A549 (cell line): ENCODE results near the gene NDUFS2. TPM values are rescaled to one million over a fixed set of nuclear protein-coding genes. Genes with fewer than 3 reads are reported as not detected.

Experiments
- ATAC-seq, 2 experiments: fragments of 200-7000 bp in 1 of 2; fragments of >200 bp in 1 of 2; cut with Nextera tagmentation in 1 of 2; cut with Tn5 transposase in 1 of 2; 3 replicates each; pipeline versions ENCODE4 v1.8.0 to v1.9.1; 2018 to 2020; ENCODE audit warnings: mild to moderate bottlenecking in 1 of 2, moderate library complexity in 1 of 2
- CTCF ChIA-PET: fragments of 300-600 bp; sonication (Branson Sonifier 250); formaldehyde crosslinking; extraction: SDS; loops from one replicate; lab custom pipeline; 2021; ENCODE audit warnings: antibody characterized with exemption, inconsistent platforms; lab: Yijun Ruan, JAX
- POLR2A ChIA-PET: fragments of 350-600 bp; formaldehyde crosslinking; extraction: SDS; loops from one replicate; lab custom pipeline; 2021; ENCODE audit warnings: antibody characterized with exemption, inconsistent platforms; lab: Yijun Ruan, JAX
- DNase-seq, 2 experiments: peaks; one replicate each; pipeline versions ENCODE4 v3.0.0 to v3.0.0-alpha.2; 2011 to 2016; ENCODE audit warnings: low read depth in 1 of 2, low spot score in 1 of 2
- FAIRE-seq: peaks from 2 replicates; lab custom pipeline; 2011; peaks lifted over from hg19 to GRCh38; lab: Jason Lieb, UNC
- H3K27ac ChIP-seq, 2 experiments: fragments of >200 bp; sonication (Bioruptor Twin); formaldehyde crosslinking; 3 replicates each; pipeline ENCODE4 v1.5.1; 2016 to 2017
- H3K4me1 ChIP-seq: fragments of >200 bp; sonication (Bioruptor Twin); formaldehyde crosslinking; 3 replicates; pipeline ENCODE4 v1.6.1; 2016
- H3K4me2 ChIP-seq: fragments of >200 bp; sonication (Bioruptor Twin); formaldehyde crosslinking; 3 replicates; pipeline ENCODE4 v1.6.1; 2016
- H3K4me3 ChIP-seq: fragments of >200 bp; sonication (Bioruptor Twin); formaldehyde crosslinking; 3 replicates; pipeline ENCODE4 v1.5.1; 2016
- H3K9me3 ChIP-seq: fragments of >200 bp; sonication (Bioruptor Twin); formaldehyde crosslinking; 3 replicates; pipeline ENCODE4 v1.6.1; 2016
- CBX8 ChIP-seq: fragments of 200-600 bp; sonication (generic); IDR thresholded peaks from 2 replicates; pipeline ENCODE4 v1.6.1; 2016
- CEBPB ChIP-seq, 2 experiments: fragments of >200 bp in 1 of 2; sonication (Bioruptor Twin) in 1 of 2; formaldehyde crosslinking in 1 of 2; IDR thresholded peaks; 2 replicates each; pipeline ENCODE4 v1.6.1; 2012 to 2016
- CHD2 ChIP-seq: fragments of 150-350 bp; IDR thresholded peaks from 2 replicates; pipeline ENCODE4 v1.6.1; 2014; ENCODE audit warnings: low read length; ENCODE audit not compliant: partially characterized antibody
- EHF ChIP-seq: fragments of 250-450 bp; sonication (Bioruptor Pico); IDR thresholded peaks from 2 replicates; pipeline ENCODE4 v1.5.0; 2020; ENCODE audit warnings: mild to moderate bottlenecking
- EHMT2 ChIP-seq: fragments of 200-600 bp; sonication (generic); IDR thresholded peaks from 2 replicates; pipeline ENCODE4 v1.6.1; 2016; ENCODE audit warnings: antibody characterized with exemption, low read depth, mild to moderate bottlenecking, moderate library complexity
- EP300 ChIP-seq, 2 experiments: fragments of >200 bp; sonication (Bioruptor Twin); formaldehyde crosslinking; IDR thresholded peaks; 2 replicates in 1 of 2; 3 replicates in 1 of 2; pipeline ENCODE4 v1.6.1; 2016 to 2017
- FOSB ChIP-seq: fragments of 250-450 bp; sonication (Bioruptor Pico); IDR thresholded peaks from 2 replicates; pipeline ENCODE4 v1.5.0; 2020; ENCODE audit warnings: mild to moderate bottlenecking, moderate library complexity
- FOSL2 ChIP-seq, 2 experiments: fragments of 450-650 bp in 1 of 2; fragments of >200 bp in 1 of 2; sonication (Bioruptor Twin) in 1 of 2; formaldehyde crosslinking; IDR thresholded peaks; 2 replicates each; pipeline versions ENCODE4 v1.5.0 to v1.6.1; 2016 to 2020; ENCODE audit warnings: mild to moderate bottlenecking in 1 of 2, moderate library complexity in 1 of 2
- HEYL ChIP-seq: fragments of 250-450 bp; sonication (Bioruptor Pico); IDR thresholded peaks from 2 replicates; pipeline ENCODE4 v1.8.0; 2021; ENCODE audit warnings: mild to moderate bottlenecking, moderate library complexity
- HOXA7 ChIP-seq: fragments of 250-450 bp; sonication (Bioruptor Pico); IDR thresholded peaks from 2 replicates; pipeline ENCODE4 v1.5.0; 2020; ENCODE audit warnings: mild to moderate bottlenecking, moderate library complexity
- JUN ChIP-seq, 2 experiments: fragments of >200 bp; sonication (Bioruptor Twin); formaldehyde crosslinking; IDR thresholded peaks; 2 replicates in 1 of 2; 3 replicates in 1 of 2; pipeline ENCODE4 v1.6.1; 2016 to 2017
- NFE2L2 ChIP-seq: fragments of 150-350 bp; conservative IDR thresholded peaks from 2 replicates; pipeline ENCODE4 v1.6.1; 2014; ENCODE audit warnings: low read length
- NR3C1 ChIP-seq: fragments of >200 bp; sonication (Bioruptor Twin); formaldehyde crosslinking; IDR thresholded peaks from 3 replicates; pipeline ENCODE4 v1.6.1; 2017
- POLR2A ChIP-seq: IDR thresholded peaks from 2 replicates; pipeline ENCODE4 v1.6.1; 2012; ENCODE audit warnings: mild to moderate bottlenecking, low read length
- RCOR1 ChIP-seq: fragments of 150-350 bp; IDR thresholded peaks from 2 replicates; pipeline ENCODE4 v1.6.1; 2014; ENCODE audit warnings: antibody characterized with exemption, low read length, low read depth
- RFX5 ChIP-seq: fragments of 450-650 bp; IDR thresholded peaks from 2 replicates; pipeline ENCODE4 v1.7.1; 2014; ENCODE audit warnings: antibody characterized with exemption, mild to moderate bottlenecking, moderate library complexity
- SREBF2 ChIP-seq: fragments of 450-650 bp; IDR thresholded peaks from 2 replicates; pipeline ENCODE4 v1.6.1; 2014; ENCODE audit warnings: mild to moderate bottlenecking, moderate library complexity
- ZC3H11A ChIP-seq: fragments of 450-650 bp; IDR thresholded peaks from 2 replicates; pipeline ENCODE4 v1.6.1; 2014; ENCODE audit warnings: antibody characterized with exemption, mild to moderate bottlenecking
- WGBS: methylation state at CpG from one replicate; pipeline ENCODE4 v1.1.6; 2017; ENCODE audit errors: missing lambda C conversion rate; 5-methylcytosine and 5-hydroxymethylcytosine counted together
- polyA plus RNA-seq, 4 experiments: library from polyadenylated mRNA; depleted of rRNA in 3 of 4; stranded (reverse); fragments of >200 nt; fragmentation: RNase III in 1 of 4; extraction: RNeasy Plus Mini Kit Qiagen cat#74134 plus additional on column Dnase treatment in 1 of 4; gene quantifications; 2 replicates in 3 of 4; 3 replicates in 1 of 4; pipeline ENCODE4 v1.2.3, GENCODE V29; 2011 to 2017
- TF ChIP-seq, protein P1 (sequence below): fragments of 200-600 bp; sonication (generic); IDR thresholded peaks from 2 replicates; pipeline ENCODE4 v1.6.1; 2016; ENCODE audit warnings: antibody characterized with exemption, mild to moderate bottlenecking, moderate library complexity
- TF ChIP-seq, protein P2 (sequence below): fragments of >200 bp; sonication (Bioruptor Twin); formaldehyde crosslinking; IDR thresholded peaks from 3 replicates; pipeline ENCODE4 v1.6.1; 2016
- TF ChIP-seq, protein P3 (sequence below): fragments of >200 bp; sonication (Bioruptor Twin); formaldehyde crosslinking; IDR thresholded peaks from 2 replicates; pipeline ENCODE4 v1.6.1; 2016
- TF ChIP-seq, protein P4 (sequence below): fragments of 450-650 bp; IDR thresholded peaks from 2 replicates; pipeline ENCODE4 v1.6.1; 2014; ENCODE audit warnings: antibody characterized with exemption
- TF ChIP-seq, protein P5 (sequence below): fragments of 250-450 bp; sonication (Bioruptor Pico); IDR thresholded peaks from 2 replicates; pipeline ENCODE4 v1.5.0; 2021; ENCODE audit warnings: mild to moderate bottlenecking, moderate library complexity, borderline replicate concordance
- TF ChIP-seq, protein P6 (sequence below): IDR thresholded peaks from 2 replicates; pipeline ENCODE4 v1.6.1; 2012; ENCODE audit warnings: low read depth, borderline replicate concordance

Gene NDUFS2
- polyA plus RNA-seq, 2 of the 4 experiments (the other 2 are of a cell fraction), result 142 to 144 TPM

DNA sequence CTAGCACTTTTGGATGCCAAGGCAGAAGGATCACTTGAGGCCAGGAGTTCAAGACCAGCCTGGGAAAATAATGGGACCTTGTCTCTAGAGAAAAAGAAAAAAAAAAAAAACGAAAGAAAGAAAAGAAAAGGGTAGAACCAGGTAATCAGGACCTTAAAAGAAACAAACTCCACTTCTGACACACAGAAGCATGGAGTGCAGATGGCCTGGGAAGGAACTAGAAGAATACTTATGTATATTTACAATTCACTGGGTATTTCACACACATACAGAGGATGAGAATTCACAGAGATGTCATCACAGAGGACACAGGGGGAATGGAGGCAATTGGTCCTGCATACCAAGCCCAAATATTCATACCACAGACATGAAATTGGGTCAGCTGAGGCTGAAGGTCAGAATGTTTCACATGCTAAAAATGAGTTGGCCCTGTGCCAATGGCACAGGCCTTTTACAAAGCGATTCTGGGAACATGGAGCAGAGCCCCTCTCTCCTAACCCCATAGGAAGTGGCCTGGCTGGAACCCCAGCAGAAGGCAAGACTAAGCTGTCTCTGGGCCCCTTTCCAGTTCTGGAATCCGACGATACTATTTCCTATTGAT lies 29.3 kb upstream of the NDUFS2 start:
- no peak overlapping the region for H3K4me3 ChIP-seq
- FAIRE-seq (no peak), ATAC-seq (no peak), DNase-seq (no peak)
- ChIA-PET POLR2A (no interaction called here), CTCF (interaction anchor here (3.2 kb wide), 1 partner anchor 19 kb away, joined by 14 read pairs; no protein-coding TSS in a partner anchor)
- H3K9me3 ChIP-seq, result no peaks in the 10 kb centered on the region
- no peak overlapping the region for H3K27ac ChIP-seq
- 85% methylated on average over 4 of the region's 4 CpGs for WGBS
- peaks cover 10% of the 10 kb centered on the region; the same call in 2 of the 3 replicates for H3K4me1 ChIP-seq
- no peak for TF ChIP-seq CHD2
- no peak for TF ChIP-seq EHF (CRISPR knock-in tag)
- TF ChIP-seq, protein P1, sequence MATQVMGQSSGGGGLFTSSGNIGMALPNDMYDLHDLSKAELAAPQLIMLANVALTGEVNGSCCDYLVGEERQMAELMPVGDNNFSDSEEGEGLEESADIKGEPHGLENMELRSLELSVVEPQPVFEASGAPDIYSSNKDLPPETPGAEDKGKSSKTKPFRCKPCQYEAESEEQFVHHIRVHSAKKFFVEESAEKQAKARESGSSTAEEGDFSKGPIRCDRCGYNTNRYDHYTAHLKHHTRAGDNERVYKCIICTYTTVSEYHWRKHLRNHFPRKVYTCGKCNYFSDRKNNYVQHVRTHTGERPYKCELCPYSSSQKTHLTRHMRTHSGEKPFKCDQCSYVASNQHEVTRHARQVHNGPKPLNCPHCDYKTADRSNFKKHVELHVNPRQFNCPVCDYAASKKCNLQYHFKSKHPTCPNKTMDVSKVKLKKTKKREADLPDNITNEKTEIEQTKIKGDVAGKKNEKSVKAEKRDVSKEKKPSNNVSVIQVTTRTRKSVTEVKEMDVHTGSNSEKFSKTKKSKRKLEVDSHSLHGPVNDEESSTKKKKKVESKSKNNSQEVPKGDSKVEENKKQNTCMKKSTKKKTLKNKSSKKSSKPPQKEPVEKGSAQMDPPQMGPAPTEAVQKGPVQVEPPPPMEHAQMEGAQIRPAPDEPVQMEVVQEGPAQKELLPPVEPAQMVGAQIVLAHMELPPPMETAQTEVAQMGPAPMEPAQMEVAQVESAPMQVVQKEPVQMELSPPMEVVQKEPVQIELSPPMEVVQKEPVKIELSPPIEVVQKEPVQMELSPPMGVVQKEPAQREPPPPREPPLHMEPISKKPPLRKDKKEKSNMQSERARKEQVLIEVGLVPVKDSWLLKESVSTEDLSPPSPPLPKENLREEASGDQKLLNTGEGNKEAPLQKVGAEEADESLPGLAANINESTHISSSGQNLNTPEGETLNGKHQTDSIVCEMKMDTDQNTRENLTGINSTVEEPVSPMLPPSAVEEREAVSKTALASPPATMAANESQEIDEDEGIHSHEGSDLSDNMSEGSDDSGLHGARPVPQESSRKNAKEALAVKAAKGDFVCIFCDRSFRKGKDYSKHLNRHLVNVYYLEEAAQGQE, result no peak
- TF ChIP-seq FOSL2 (IDR thresholded peaks at IDR 0.05), result no peak
- no peak for TF ChIP-seq FOSL2 (CRISPR knock-in tag; IDR thresholded peaks at IDR 0.05)
- TF ChIP-seq POLR2A, result no peak
- TF ChIP-seq CBX8, result no peak
- TF ChIP-seq NFE2L2, result no peak
- TF ChIP-seq EHMT2, result no peak
- TF ChIP-seq HOXA7 (CRISPR knock-in tag), result no peak
- TF ChIP-seq, protein P2, sequence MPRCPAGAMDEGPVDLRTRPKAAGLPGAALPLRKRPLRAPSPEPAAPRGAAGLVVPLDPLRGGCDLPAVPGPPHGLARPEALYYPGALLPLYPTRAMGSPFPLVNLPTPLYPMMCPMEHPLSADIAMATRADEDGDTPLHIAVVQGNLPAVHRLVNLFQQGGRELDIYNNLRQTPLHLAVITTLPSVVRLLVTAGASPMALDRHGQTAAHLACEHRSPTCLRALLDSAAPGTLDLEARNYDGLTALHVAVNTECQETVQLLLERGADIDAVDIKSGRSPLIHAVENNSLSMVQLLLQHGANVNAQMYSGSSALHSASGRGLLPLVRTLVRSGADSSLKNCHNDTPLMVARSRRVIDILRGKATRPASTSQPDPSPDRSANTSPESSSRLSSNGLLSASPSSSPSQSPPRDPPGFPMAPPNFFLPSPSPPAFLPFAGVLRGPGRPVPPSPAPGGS, result no peak
- TF ChIP-seq ZC3H11A, result no peak
- no peak for TF ChIP-seq JUN (IDR thresholded peaks at IDR 0.05)
- TF ChIP-seq, protein P3, sequence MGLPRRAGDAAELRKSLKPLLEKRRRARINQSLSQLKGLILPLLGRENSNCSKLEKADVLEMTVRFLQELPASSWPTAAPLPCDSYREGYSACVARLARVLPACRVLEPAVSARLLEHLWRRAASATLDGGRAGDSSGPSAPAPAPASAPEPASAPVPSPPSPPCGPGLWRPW, result no peak
- TF ChIP-seq NR3C1, result no peak
- TF ChIP-seq, protein P4, sequence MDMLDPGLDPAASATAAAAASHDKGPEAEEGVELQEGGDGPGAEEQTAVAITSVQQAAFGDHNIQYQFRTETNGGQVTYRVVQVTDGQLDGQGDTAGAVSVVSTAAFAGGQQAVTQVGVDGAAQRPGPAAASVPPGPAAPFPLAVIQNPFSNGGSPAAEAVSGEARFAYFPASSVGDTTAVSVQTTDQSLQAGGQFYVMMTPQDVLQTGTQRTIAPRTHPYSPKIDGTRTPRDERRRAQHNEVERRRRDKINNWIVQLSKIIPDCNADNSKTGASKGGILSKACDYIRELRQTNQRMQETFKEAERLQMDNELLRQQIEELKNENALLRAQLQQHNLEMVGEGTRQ, result no peak
- TF ChIP-seq EP300 (IDR thresholded peaks at IDR 0.05), result no peak
- no peak overlapping the region for H3K4me2 ChIP-seq

DNA sequence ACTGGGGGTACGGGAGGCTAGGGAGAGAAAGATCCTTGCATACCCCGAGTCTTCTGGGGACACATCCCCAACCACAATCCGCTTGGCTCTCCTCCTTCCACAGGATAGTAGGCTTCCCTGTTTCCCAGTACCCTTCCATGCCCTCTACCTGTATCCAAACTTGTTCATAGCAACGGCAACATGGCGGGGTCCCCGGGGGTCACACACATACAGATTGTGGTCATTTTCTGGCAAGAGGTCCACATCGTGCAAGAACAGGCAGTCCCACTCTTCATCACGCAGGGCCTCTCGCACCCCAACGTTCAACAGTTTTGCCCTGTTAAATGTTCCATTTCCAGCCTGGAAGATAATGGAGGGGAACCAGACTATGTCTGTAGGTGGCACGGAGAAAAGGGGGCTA lies 28.5 kb upstream of the NDUFS2 start:
- H3K27ac ChIP-seq, result no peak overlapping the region
- ATAC-seq (no peak), FAIRE-seq (no peak), DNase-seq (no peak)
- CTCF ChIA-PET, result interaction anchor here (0.7 to 3.2 kb wide), 2 partner anchors 18 to 260 kb away, joined by 4 to 14 read pairs; no protein-coding TSS in a partner anchor
- peaks cover 11% of the 10 kb centered on the region; the same call in 2 of the 3 replicates for H3K4me1 ChIP-seq
- POLR2A ChIA-PET, result no interaction called here
- no peak overlapping the region for H3K4me3 ChIP-seq
- H3K9me3 ChIP-seq, result no peaks in the 10 kb centered on the region
- TF ChIP-seq, protein P5, sequence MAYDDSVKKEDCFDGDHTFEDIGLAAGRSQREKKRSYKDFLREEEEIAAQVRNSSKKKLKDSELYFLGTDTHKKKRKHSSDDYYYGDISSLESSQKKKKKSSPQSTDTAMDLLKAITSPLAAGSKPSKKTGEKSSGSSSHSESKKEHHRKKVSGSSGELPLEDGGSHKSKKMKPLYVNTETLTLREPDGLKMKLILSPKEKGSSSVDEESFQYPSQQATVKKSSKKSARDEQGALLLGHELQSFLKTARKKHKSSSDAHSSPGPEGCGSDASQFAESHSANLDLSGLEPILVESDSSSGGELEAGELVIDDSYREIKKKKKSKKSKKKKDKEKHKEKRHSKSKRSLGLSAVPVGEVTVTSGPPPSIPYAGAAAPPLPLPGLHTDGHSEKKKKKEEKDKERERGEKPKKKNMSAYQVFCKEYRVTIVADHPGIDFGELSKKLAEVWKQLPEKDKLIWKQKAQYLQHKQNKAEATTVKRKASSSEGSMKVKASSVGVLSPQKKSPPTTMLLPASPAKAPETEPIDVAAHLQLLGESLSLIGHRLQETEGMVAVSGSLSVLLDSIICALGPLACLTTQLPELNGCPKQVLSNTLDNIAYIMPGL (CRISPR knock-in tag), result no peak
- TF ChIP-seq RFX5 (no peak), JUN (IDR thresholded peaks at IDR 0.05) (no peak), FOSL2 (IDR thresholded peaks at IDR 0.05) (no peak), FOSL2 (CRISPR knock-in tag; IDR thresholded peaks at IDR 0.05) (no peak), CEBPB (IDR thresholded peaks at IDR 0.05) (no peak), HOXA7 (CRISPR knock-in tag) (no peak), SREBF2 (no peak), RCOR1 (no peak), HEYL (no peak), FOSB (CRISPR knock-in tag) (no peak)
- TF ChIP-seq, protein P6, sequence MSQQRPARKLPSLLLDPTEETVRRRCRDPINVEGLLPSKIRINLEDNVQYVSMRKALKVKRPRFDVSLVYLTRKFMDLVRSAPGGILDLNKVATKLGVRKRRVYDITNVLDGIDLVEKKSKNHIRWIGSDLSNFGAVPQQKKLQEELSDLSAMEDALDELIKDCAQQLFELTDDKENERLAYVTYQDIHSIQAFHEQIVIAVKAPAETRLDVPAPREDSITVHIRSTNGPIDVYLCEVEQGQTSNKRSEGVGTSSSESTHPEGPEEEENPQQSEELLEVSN, result no peak
- TF ChIP-seq, protein P3, result no peak
- TF ChIP-seq, protein P1, result no peak
- 94% methylated on average over 11 of the region's 11 CpGs for WGBS
- no peak overlapping the region for H3K4me2 ChIP-seq
